Activated T-cell treated with anti-CD3 and anti-CD28 coated beads, Interleukin-2, amount 50 U/mL, for 4 hours (primary cell): ENCODE data around the gene IL1RAP. TPM values are rescaled to one million over a fixed set of nuclear protein-coding genes. Genes with fewer than 3 reads are reported as not detected.
"Not testable (repeated sequence)": the region's sequence is repeated elsewhere in the genome, so short reads cannot be mapped to it uniquely, and the experiment has no call there.

ENCODE experiments used
- ATAC-seq, 2 donors: fragments of 200-7000 bp; cut with Tn5 transposase; one replicate each; pipeline ENCODE4 v1.10.0; 2021
- DNase-seq: peaks from one replicate; pipeline ENCODE4 v3.0.0-alpha.2; 2020
- H3K27me3 Mint-ChIP-seq: one replicate; pipeline ENCODE4 v1.8.0; 2021; ENCODE audit warnings: low read depth, mixed read lengths
- H3K36me3 Mint-ChIP-seq: one replicate; pipeline ENCODE4 v1.8.0; 2022; ENCODE audit warnings: mixed read lengths; ENCODE audit not compliant: insufficient read depth
- H3K4me1 Mint-ChIP-seq: one replicate; pipeline ENCODE4 v1.8.0; 2021; ENCODE audit warnings: low read depth, mixed read lengths
- H3K4me3 Mint-ChIP-seq: one replicate; pipeline ENCODE4 v1.8.0; 2021; ENCODE audit warnings: mild to moderate bottlenecking, moderate library complexity, mixed read lengths
- H3K9me3 Mint-ChIP-seq: one replicate; pipeline ENCODE4 v1.8.0; 2021; ENCODE audit warnings: mixed read lengths
- total RNA-seq, 3 donors: library from RNA; stranded (reverse); gene quantifications; one replicate each; pipeline ENCODE4 v1.2.1, GENCODE V29; 2021

IL1RAP gene
- total RNA-seq, 3 donors from 2014 or later = 10.2 to 15.3 (median 13.8) TPM

- ATAC-seq = no peak
- DNase-seq = no peak
- H3K4me1 Mint-ChIP-seq = no peaks in the 10 kb centered on the region
Observed at GRCh38 chr3:190641564-190641963, 127.7 kb downstream of the IL1RAP start.

GRCh38 chr3:190642016-190642415 lies 128.1 kb downstream of the IL1RAP start:
- no peak for DNase-seq
- no peak for ATAC-seq
- H3K9me3 Mint-ChIP-seq = no peaks in the 10 kb centered on the region
- H3K36me3 Mint-ChIP-seq = peaks cover 16% of the 10 kb centered on the region
- no peaks in the 10 kb centered on the region for H3K4me1 Mint-ChIP-seq
- no peaks in the 10 kb centered on the region for H3K27me3 Mint-ChIP-seq
- H3K4me3 Mint-ChIP-seq = no peak overlapping the region

More at GRCh38 chr3:190641564-190641963, 127.7 kb downstream of the IL1RAP start:
- peaks cover 17% of the 10 kb centered on the region for H3K36me3 Mint-ChIP-seq
- H3K9me3 Mint-ChIP-seq = no peaks in the 10 kb centered on the region
- H3K4me3 Mint-ChIP-seq = no peak overlapping the region
- H3K27me3 Mint-ChIP-seq = no peaks in the 10 kb centered on the region

- no peaks in the 10 kb centered on the region for H3K4me1 Mint-ChIP-seq
- no peak overlapping the region for H3K4me3 Mint-ChIP-seq
- no peaks in the 10 kb centered on the region for H3K9me3 Mint-ChIP-seq
- DNase-seq (no peak), ATAC-seq (no peak)
- H3K27me3 Mint-ChIP-seq = no peaks in the 10 kb centered on the region
- H3K36me3 Mint-ChIP-seq = peaks cover 28% of the 10 kb centered on the region
Observed at GRCh38 chr3:190644035-190644434, 130.2 kb downstream of the IL1RAP start.

GRCh38 chr3:190644766-190645165 lies 130.9 kb downstream of the IL1RAP start:
- no peak overlapping the region for H3K4me3 Mint-ChIP-seq
- no peaks in the 10 kb centered on the region for H3K9me3 Mint-ChIP-seq
- DNase-seq = no peak
- no peak for ATAC-seq
- H3K36me3 Mint-ChIP-seq = peaks cover 30% of the 10 kb centered on the region
- H3K27me3 Mint-ChIP-seq = no peaks in the 10 kb centered on the region
- H3K4me1 Mint-ChIP-seq = no peaks in the 10 kb centered on the region

- Mint-ChIP-seq H3K4me1 (no peaks in the 10 kb centered on the region), H3K9me3 (no peaks in the 10 kb centered on the region), H3K27me3 (no peaks in the 10 kb centered on the region), H3K36me3 (peaks cover 30% of the 10 kb centered on the region), H3K4me3 (no peak overlapping the region)
- DNase-seq (no peak), ATAC-seq (no peak)
Observed at GRCh38 chr3:190645932-190646460, 132.1 kb downstream of the IL1RAP start.

- DNase-seq (no peak), ATAC-seq (no peak)
- Mint-ChIP-seq H3K4me3 (no peak overlapping the region), H3K9me3 (no peaks in the 10 kb centered on the region), H3K27me3 (no peaks in the 10 kb centered on the region), H3K36me3 (peaks cover 30% of the 10 kb centered on the region), H3K4me1 (no peaks in the 10 kb centered on the region)
Observed at GRCh38 chr3:190646996-190647395, 133.1 kb downstream of the IL1RAP start.

- ATAC-seq = no peak
- Mint-ChIP-seq H3K36me3 (peaks cover 2% of the 10 kb centered on the region), H3K9me3 (no peaks in the 10 kb centered on the region), H3K4me3 (no peak overlapping the region), H3K4me1 (no peaks in the 10 kb centered on the region), H3K27me3 (no peaks in the 10 kb centered on the region)
- no peak for DNase-seq
Observed at GRCh38 chr3:190655933-190656332, 142.0 kb downstream of the IL1RAP start.

- no peak for ATAC-seq
- H3K4me3 Mint-ChIP-seq = no peak overlapping the region
- no peaks in the 10 kb centered on the region for H3K36me3 Mint-ChIP-seq
- DNase-seq = no peak
- H3K4me1 Mint-ChIP-seq = no peaks in the 10 kb centered on the region
- peaks cover 2% of the 10 kb centered on the region for H3K27me3 Mint-ChIP-seq
- no peaks in the 10 kb centered on the region for H3K9me3 Mint-ChIP-seq
Observed at GRCh38 chr3:190658106-190658505, 144.2 kb downstream of the IL1RAP start.

- DNase-seq (no peak), ATAC-seq (no peak)
- H3K4me1 Mint-ChIP-seq = no peaks in the 10 kb centered on the region
- no peak overlapping the region for H3K4me3 Mint-ChIP-seq
- H3K36me3 Mint-ChIP-seq = no peaks in the 10 kb centered on the region
- H3K9me3 Mint-ChIP-seq = no peaks in the 10 kb centered on the region
- H3K27me3 Mint-ChIP-seq = peaks cover 2% of the 10 kb centered on the region
Observed at GRCh38 chr3:190666821-190667220, 152.9 kb downstream of the IL1RAP start.

GRCh38 chr3:190671658-190672057 lies 157.8 kb downstream of the IL1RAP start:
- Mint-ChIP-seq H3K36me3 (no peaks in the 10 kb centered on the region), H3K9me3 (no peaks in the 10 kb centered on the region), H3K27me3 (peaks cover 5% of the 10 kb centered on the region), H3K4me1 (no peaks in the 10 kb centered on the region), H3K4me3 (no peak overlapping the region)
- no peak for ATAC-seq
- no peak for DNase-seq

- Mint-ChIP-seq H3K36me3 (no peaks in the 10 kb centered on the region), H3K9me3 (peaks cover 2% of the 10 kb centered on the region), H3K4me1 (no peaks in the 10 kb centered on the region), H3K27me3 (peaks cover 5% of the 10 kb centered on the region), H3K4me3 (no peak overlapping the region)
- DNase-seq (no peak), ATAC-seq (no peak)
Observed at GRCh38 chr3:190673148-190673547, 159.3 kb downstream of the IL1RAP start.

GRCh38 chr3:190676481-190676880 lies 162.6 kb downstream of the IL1RAP start:
- ATAC-seq (no peak), DNase-seq (no peak)
- H3K9me3 Mint-ChIP-seq = peaks cover 4% of the 10 kb centered on the region
- H3K27me3 Mint-ChIP-seq = peaks cover 7% of the 10 kb centered on the region
- H3K4me1 Mint-ChIP-seq = no peaks in the 10 kb centered on the region
- H3K4me3 Mint-ChIP-seq = no peak overlapping the region
- H3K36me3 Mint-ChIP-seq = no peaks in the 10 kb centered on the region

GRCh38 chr3:190677001-190677400 lies 163.1 kb downstream of the IL1RAP start:
- H3K9me3 Mint-ChIP-seq = peaks cover 4% of the 10 kb centered on the region
- no peak overlapping the region for H3K4me3 Mint-ChIP-seq
- no peak for DNase-seq
- peaks cover 5% of the 10 kb centered on the region for H3K27me3 Mint-ChIP-seq
- H3K36me3 Mint-ChIP-seq = no peaks in the 10 kb centered on the region
- no peak for ATAC-seq
- no peaks in the 10 kb centered on the region for H3K4me1 Mint-ChIP-seq

- H3K4me3 Mint-ChIP-seq, H3K4me1 Mint-ChIP-seq, H3K27me3 Mint-ChIP-seq, ATAC-seq, H3K9me3 Mint-ChIP-seq, H3K36me3 Mint-ChIP-seq, DNase-seq: not testable (repeated sequence)
Observed at GRCh38 chr3:190677868-190678267, 164.0 kb downstream of the IL1RAP start.

- peaks cover 3% of the 10 kb centered on the region for H3K27me3 Mint-ChIP-seq
- no peak for ATAC-seq
- no peaks in the 10 kb centered on the region for H3K36me3 Mint-ChIP-seq
- H3K4me3 Mint-ChIP-seq = no peak overlapping the region
- DNase-seq = no peak
- H3K4me1 Mint-ChIP-seq = no peaks in the 10 kb centered on the region
- peaks cover 4% of the 10 kb centered on the region for H3K9me3 Mint-ChIP-seq
Observed at GRCh38 chr3:190680691-190681090, 166.8 kb downstream of the IL1RAP start.

- no peak for DNase-seq
- H3K27me3 Mint-ChIP-seq = peaks cover 2% of the 10 kb centered on the region
- no peak for ATAC-seq
- no peak overlapping the region for H3K4me3 Mint-ChIP-seq
- no peaks in the 10 kb centered on the region for H3K36me3 Mint-ChIP-seq
- H3K4me1 Mint-ChIP-seq = no peaks in the 10 kb centered on the region
- peaks cover 7% of the 10 kb centered on the region for H3K9me3 Mint-ChIP-seq
Observed at GRCh38 chr3:190684776-190685175, 170.9 kb downstream of the IL1RAP start.
